GM12872 (cell line): ENCODE measurements around the gene PLEKHM1.

Experiments used
- TF ChIP-seq, protein P1 (sequence below): IDR thresholded peaks from 3 replicates; pipeline ENCODE4 v1.5.1; 2011; ENCODE audit warnings: low read depth, mild to moderate bottlenecking, low read length, moderate library complexity; ENCODE audit not compliant: insufficient read depth

Gene PLEKHM1

GRCh38 chr17:45427181-45427835, 63.2 kb downstream of the PLEKHM1 start:
- TF ChIP-seq, protein P1, sequence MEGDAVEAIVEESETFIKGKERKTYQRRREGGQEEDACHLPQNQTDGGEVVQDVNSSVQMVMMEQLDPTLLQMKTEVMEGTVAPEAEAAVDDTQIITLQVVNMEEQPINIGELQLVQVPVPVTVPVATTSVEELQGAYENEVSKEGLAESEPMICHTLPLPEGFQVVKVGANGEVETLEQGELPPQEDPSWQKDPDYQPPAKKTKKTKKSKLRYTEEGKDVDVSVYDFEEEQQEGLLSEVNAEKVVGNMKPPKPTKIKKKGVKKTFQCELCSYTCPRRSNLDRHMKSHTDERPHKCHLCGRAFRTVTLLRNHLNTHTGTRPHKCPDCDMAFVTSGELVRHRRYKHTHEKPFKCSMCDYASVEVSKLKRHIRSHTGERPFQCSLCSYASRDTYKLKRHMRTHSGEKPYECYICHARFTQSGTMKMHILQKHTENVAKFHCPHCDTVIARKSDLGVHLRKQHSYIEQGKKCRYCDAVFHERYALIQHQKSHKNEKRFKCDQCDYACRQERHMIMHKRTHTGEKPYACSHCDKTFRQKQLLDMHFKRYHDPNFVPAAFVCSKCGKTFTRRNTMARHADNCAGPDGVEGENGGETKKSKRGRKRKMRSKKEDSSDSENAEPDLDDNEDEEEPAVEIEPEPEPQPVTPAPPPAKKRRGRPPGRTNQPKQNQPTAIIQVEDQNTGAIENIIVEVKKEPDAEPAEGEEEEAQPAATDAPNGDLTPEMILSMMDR: no peak

DNA sequence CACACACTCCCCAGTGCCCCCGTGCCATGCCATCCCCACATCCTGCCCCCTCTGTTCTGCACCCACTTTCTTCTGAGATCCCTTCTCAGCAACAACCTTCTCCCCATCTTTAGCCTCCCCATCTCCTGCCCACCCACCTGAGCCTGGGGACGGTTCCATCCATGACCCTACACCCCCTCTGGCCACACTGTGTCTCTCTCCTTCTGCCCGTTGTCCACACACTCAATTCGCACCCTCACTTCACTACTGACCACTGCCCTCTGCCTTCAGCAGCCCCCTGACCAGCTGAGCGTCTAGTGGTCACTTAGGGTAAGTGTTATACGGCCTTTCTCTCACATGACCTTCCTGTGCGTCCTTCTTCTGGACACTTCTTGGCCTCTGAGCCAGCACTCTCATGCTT, 64.0 kb downstream of the PLEKHM1 start:
- TF ChIP-seq, protein P1: no peak

GRCh38 chr17:45425984-45426413, 64.5 kb downstream of the PLEKHM1 start:
- TF ChIP-seq, protein P1: no peak

DNA sequence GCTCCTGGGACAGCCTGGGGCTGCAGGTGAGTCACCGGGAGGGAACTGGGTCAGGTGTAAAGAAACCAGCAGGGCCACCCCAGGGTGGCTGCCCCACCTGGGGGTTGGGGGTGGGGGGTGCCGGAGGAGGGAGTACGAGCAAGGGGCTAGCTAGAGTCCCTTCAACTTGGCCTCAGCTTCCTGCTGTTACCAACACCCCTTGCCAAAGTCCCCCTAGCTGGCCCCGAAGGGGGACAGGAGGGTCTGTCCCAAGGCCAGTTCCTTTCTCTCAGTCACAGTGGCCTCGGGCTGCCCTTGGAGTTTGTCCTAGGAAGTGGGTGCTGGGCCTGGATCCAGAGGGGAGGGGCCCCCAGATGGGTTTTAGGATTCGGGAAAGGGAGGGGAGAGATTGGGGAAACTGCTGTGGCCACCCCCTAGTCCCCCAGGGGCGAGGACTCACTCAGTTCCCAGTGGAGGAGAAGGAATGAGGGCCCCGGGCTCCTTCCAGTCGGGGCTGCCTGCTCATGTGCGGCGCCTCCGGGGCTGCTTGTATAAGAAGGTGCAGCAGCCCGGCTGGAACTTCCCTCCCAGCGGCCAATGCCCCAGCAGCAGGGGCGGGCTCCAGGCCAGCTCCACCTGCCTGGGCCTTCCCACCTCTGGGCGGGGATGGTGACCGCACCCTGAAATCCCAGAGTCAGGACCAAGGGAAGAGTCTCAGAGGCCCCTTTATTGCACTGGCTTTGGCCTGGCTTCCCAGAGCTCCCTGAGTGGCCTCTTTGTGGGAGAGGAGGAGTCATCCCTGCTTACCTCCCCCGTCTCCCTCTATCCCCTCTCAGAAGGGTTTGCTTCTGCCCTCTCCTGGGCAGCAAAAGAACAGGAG, 65.2 kb downstream of the PLEKHM1 start:
- TF ChIP-seq, protein P1: no peak

- TF ChIP-seq, protein P1: no peak
Observed at GRCh38 chr17:45424769-45425124, 65.8 kb downstream of the PLEKHM1 start.

GRCh38 chr17:45423975-45424335, 66.6 kb downstream of the PLEKHM1 start:
- TF ChIP-seq, protein P1: no peak

- TF ChIP-seq, protein P1: no peak
Observed at GRCh38 chr17:45423304-45423974, 67.1 kb downstream of the PLEKHM1 start.
